NCI-H1105 treated with DMSO at 0.1 percent for 48 hours (cell line): ENCODE results near the gene CTXN2.

ENCODE experiments used
- DNase-seq: peaks from one replicate; lab custom pipeline; 2025; lab: John Stamatoyannopoulos, UW

Gene CTXN2

DNA sequence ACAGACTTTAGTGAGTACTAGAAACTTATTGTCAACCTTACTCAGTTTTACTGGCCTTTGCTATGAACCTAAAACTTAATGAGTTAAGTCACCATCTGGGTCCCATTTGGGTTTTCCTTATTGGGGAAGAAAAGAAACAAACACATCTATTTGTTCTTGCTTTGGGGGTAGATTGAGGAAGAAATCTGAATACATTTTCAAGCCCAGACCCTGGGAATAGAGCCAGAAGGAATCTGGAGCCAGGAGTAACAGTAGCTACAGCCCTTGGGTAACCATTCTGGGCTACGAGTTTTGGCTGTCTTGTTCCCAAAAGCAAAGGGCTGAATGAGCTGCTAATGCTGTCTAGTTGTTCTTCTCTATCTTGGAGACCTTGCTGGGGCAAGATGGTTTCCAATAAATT is 31.2 kb downstream of the CTXN2 start:
- DNase-seq, result no peak

DNA sequence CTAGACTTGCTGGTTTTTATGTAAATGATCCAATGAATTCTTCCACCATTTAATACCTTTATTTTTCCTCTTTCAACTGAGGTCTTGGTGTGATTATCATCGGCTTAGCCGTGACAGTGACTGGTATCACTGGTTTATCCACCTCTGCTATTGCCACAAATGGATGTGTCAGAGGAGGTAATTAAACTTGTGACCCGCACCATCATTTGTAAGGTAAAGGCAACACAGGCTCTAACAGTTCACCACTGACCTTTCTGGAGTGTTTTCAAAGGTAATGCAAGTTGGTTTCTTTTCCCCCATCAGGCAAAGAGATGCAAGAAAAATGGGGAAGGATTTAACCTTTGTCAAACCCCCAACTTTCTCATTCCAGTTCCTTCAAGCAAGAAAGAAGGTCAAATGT is 34.3 kb downstream of the CTXN2 start:
- DNase-seq, result no peak

DNA sequence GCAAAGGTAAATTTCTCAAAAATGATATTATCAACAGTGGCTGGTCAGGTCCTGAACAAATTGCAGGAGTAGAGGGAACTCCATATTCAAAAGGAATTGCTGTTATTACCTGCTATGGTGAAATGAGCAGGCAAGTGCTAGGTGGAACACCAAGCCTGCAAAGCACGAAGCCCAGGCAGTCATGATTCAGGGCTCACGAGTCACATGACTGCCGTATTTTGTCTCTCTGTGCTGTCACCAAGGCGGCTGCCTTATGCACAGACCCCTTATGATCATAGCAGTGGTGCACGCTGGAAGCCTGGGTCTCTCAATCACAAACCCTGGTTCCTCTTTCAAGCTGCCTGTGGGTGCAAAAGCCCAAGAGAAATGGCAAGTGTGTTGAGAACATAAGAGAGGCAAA is 39.0 kb downstream of the CTXN2 start:
- no peak for DNase-seq

DNA sequence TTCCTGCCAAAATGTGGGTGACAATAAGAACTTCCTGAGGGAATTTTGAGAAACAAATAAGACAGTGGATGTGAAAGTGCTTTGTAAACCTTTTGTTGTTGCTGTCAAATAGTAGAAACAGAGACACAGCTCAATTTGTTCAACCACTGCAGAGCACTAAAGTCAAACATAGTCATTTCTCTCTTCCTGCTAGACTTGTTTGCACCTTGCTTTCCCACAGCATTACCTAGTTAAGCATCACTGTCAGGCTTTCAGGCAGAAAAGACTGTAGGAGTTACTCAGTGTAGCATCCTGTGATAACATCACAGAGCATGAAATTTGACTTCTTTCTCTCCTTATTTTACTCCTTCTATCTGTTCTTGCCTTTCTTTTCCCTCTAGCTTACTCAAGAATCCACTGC is 41.8 kb downstream of the CTXN2 start:
- no peak for DNase-seq

DNA sequence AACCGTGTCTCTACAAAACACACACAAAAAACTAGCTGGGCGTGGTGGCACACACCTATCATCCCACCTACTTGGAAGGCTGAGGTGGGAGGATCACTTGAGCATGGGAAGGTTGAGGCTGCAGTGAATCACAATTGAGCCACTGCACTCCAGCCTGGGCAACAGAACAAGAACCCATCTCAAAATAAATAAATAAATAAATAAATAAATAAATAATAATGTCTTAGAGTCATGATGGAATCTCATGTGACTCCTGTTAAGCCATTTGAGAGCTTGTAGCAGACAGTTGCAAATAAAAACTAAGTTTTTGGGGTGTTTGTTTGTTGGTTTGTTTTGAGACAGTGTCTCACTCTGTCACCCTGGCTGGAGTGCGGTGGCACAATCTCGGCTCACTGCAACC is 47.9 kb downstream of the CTXN2 start:
- no peak for DNase-seq

DNA sequence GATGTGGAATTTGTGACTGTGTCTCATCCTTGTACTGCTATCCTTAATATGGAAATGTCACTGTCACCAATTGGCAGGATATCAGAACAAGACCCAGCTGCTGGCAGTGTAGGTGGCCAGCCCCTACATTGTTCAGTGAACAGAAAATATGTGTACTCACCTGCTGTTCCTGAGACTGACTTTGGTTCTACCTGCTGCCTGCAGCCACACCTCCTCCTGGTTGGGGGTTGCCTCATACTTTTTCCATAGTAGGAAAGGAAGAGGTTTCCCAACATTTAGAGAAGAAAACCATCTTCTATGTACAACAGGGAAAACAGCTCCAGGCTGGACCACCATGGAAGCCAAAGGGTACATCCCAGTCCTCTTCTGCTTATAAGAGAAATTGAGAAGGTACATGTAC is 50.5 kb downstream of the CTXN2 start:
- DNase-seq, result no peak

DNA sequence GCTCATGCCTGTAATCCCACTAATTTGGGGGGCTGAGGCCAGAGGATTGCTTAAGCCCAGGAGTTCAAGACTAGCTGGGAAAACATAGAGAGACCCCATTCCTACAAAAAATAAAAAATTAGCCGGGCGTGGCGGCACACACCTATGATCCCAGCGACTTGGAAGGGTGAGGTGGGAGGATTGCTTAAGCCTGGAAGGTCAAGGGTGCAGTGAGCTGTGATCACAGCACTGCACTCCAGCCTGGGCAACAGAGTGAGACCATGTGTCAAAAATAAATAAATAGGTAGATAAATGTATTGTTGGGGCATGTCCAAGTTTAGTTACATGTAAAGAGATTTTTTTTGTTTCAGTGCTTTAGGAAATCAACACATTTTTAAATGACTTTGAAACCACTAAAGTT is 51.1 kb downstream of the CTXN2 start:
- no peak for DNase-seq

DNA sequence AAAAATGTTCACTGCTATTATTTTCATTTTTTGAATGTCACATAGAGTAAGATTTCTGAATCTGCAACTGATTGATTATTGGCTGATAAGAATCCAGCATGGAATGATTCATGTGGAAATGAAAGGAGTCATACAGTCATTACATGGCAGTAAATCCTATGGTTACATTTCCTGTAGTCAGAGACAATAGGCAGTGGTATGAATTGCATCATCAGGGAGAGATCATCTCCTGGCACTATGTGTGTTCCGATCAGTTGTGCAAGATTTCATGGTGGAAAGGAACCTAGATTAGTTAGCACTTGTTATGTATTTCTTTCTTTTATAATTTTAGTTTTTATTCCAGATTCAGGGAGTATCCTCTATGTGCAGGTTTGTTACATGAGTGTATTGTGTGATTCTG is 53.5 kb downstream of the CTXN2 start:
- no peak for DNase-seq

DNA sequence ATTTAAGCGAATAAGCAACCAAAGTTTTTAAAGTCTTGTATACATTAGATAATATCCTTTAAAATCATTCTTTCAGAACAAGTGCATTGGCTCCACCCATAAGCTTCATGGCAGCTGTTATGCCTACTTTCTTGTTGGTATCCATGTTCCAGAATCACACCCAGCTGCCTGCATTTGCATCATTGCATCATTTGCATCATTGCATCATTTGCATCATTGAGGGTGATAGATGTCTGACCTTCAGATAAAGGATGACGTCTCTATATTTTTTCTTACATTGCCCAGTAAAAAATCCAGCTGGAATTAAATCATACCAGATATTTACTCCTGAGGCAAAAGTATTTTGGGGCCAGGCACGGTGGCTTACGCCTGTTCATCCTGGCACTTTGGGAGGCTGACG is 56.9 kb downstream of the CTXN2 start:
- no peak for DNase-seq

DNA sequence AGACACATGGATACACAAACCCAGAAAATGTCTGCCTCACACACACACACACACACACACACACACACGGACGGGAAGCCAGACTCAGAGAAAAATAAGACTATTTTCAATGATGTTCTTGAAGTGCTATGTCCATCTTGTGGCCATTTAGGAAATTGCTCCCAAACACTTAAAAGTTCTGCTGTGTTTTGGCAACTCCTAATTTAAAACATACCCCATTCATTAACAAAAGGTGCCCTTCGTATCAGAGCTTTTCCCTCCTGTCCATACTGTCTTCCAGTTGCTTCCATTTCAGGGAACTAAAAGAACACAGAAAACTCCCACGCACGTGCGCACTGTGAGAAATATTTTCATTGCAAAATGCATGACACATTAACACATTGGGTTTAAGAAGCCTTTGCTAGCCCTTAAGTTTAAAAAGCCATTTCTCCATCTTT is 59.2 kb downstream of the CTXN2 start:
- peak; percentile 56 for DNase-seq

DNA sequence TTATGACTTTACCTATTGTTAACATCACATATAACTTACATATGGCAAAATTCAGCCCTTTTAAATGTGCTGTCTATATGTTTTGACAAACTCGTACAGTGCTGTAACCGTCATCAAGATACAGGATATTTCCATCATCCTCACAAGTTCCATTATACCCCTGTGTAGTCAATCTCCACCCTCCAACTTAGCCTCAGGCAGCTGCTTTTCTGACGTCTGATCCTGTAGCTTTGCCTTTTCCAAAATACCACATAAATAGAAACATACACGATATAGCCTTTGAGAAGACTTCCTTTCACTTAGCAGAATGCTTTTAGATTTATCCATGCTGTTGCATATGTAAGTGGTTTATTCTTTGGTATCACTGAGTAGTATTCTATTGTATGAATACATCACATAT is 61.7 kb downstream of the CTXN2 start:
- no peak for DNase-seq
